K562 (cell line): ENCODE results near the gene CAPN14. TPM values are rescaled to one million over a fixed set of nuclear protein-coding genes. Genes with fewer than 3 reads are reported as not detected.

Experiments used
- ATAC-seq: fragments of 200-7000 bp; cut with Tn5 transposase; 3 replicates; pipeline ENCODE4 v1.9.1; 2020; ENCODE audit warnings: moderate library complexity
- BruUV-seq: library from RNA; stranded (reverse); fragments of 400-500 nt; replicated peaks from 2 replicates; lab custom pipeline; 2021; lab: Mats Ljungman, UMichigan
- CTCF ChIA-PET: fragments of 300-600 bp; formaldehyde crosslinking; extraction: SDS; loops from one replicate; lab custom pipeline; 2021; ENCODE audit warnings: low intra/inter-chr PET ratio; lab: Yijun Ruan, JAX
- POLR2A ChIA-PET: fragments of 300-600, 350-650 bp; sonication (Branson Sonifier 250); formaldehyde crosslinking; extraction: SDS; loops from one replicate; lab custom pipeline; 2021; ENCODE audit warnings: antibody characterized with exemption, inconsistent platforms; lab: Yijun Ruan, JAX
- DNase-seq, 4 experiments: peaks; one replicate each; pipeline versions ENCODE4 v3.0.0 to v3.0.0-alpha.2; 2011 to 2018; ENCODE audit warnings: low spot score in 3 of 4, mixed read lengths in 3 of 4; ENCODE audit errors: extremely low read depth in 1 of 4
- FAIRE-seq: peaks from 2 replicates; lab custom pipeline; 2011; peaks lifted over from hg19 to GRCh38; lab: Jason Lieb, UNC
- H2AFZ ChIP-seq: 2 replicates; pipeline ENCODE4 v1.6.0; 2011; ENCODE audit warnings: low read depth, low read length, control low read depth, inconsistent platforms
- H3K27ac ChIP-seq: fragments of 200-600 bp; 3 replicates; pipeline ENCODE4 v1.8.0; 2011; ENCODE audit warnings: low read depth, mild to moderate bottlenecking, control low read depth, inconsistent platforms, low read length, moderate library complexity, mixed read lengths; ENCODE audit errors: extremely low read depth
- H3K27me3 ChIP-seq, 2 experiments: fragments of 300-600 bp in 1 of 2; 2 replicates in 1 of 2; 3 replicates in 1 of 2; pipeline versions ENCODE4 v1.6.0 to v1.8.0; 2011; ENCODE audit warnings: inconsistent platforms in 2 of 2, low read length in 2 of 2, mild to moderate bottlenecking in 1 of 2, mixed read lengths in 1 of 2, moderate library complexity in 1 of 2; ENCODE audit not compliant: control insufficient read depth in 2 of 2, insufficient read depth in 2 of 2
- H3K36me3 ChIP-seq: fragments of 300-600 bp; 3 replicates; pipeline ENCODE4 v1.8.0; 2011; ENCODE audit warnings: mild to moderate bottlenecking, low read length, inconsistent platforms; ENCODE audit not compliant: control insufficient read depth, insufficient read depth
- H3K4me1 ChIP-seq, 2 experiments: fragments of 200-600 bp in 1 of 2; replicated peaks in 1 of 2; 2 replicates in 1 of 2; 3 replicates in 1 of 2; pipeline versions ENCODE4 v1.5.1 to v1.8.0; 2011; ENCODE audit warnings: inconsistent platforms in 2 of 2, low read length in 2 of 2, mild to moderate bottlenecking in 1 of 2, mixed read lengths in 1 of 2, moderate library complexity in 1 of 2; ENCODE audit not compliant: control insufficient read depth in 2 of 2, insufficient read depth in 2 of 2
- H3K4me2 ChIP-seq: 2 replicates; pipeline ENCODE4 v1.6.1; 2011; ENCODE audit warnings: low read length, control low read depth, inconsistent platforms, mixed read lengths; ENCODE audit not compliant: insufficient read depth
- H3K4me3 ChIP-seq: fragments of 200-600 bp; sonication (generic), shearing (Covaris generic); 2 replicates; pipeline ENCODE4 v1.5.1; 2016; ENCODE audit warnings: control low read depth, inconsistent platforms
- H3K79me2 ChIP-seq: fragments of 200-600 bp; 3 replicates; pipeline ENCODE4 v1.8.0; 2011; ENCODE audit warnings: low read length, inconsistent platforms; ENCODE audit not compliant: control insufficient read depth, insufficient read depth
- H3K9ac ChIP-seq, 2 experiments: 2 replicates each; pipeline versions ENCODE4 v1.6.0 to v1.6.1; 2011; ENCODE audit warnings: low read depth in 2 of 2, low read length in 2 of 2, control low read depth in 1 of 2, inconsistent platforms in 1 of 2, mild to moderate bottlenecking in 1 of 2, mixed read lengths in 1 of 2; ENCODE audit not compliant: insufficient read depth in 1 of 2
- H3K9me1 ChIP-seq: one replicate; pipeline ENCODE4 v1.6.0; 2011; ENCODE audit warnings: inconsistent platforms, mild to moderate bottlenecking, low read length, moderate library complexity; ENCODE audit not compliant: control insufficient read depth, insufficient read depth
- H3K9me3 ChIP-seq: replicated peaks from 2 replicates; pipeline ENCODE4 v1.5.1; 2011; ENCODE audit warnings: low read depth, low read length, inconsistent platforms; ENCODE audit not compliant: control insufficient read depth, insufficient read depth
- H4K20me1 ChIP-seq: replicated peaks from 2 replicates; pipeline ENCODE4 v1.6.1; 2011; ENCODE audit warnings: low read length, inconsistent platforms, mixed read lengths; ENCODE audit not compliant: control insufficient read depth, insufficient read depth
- BRD9 ChIP-seq: fragments of 450-650 bp; IDR thresholded peaks from 2 replicates; pipeline ENCODE4 v1.6.1; 2018; ENCODE audit warnings: low read depth; ENCODE audit not compliant: partially characterized antibody
- CTBP1 ChIP-seq: fragments of 450-650 bp; IDR thresholded peaks from 2 replicates; pipeline ENCODE4 v1.6.1; 2016; ENCODE audit warnings: borderline replicate concordance
- CXXC5 ChIP-seq: fragments of 250-450 bp; sonication (Bioruptor Pico); IDR thresholded peaks from 2 replicates; pipeline ENCODE4 v1.8.0; 2022; ENCODE audit warnings: inconsistent platforms, mild to moderate bottlenecking, moderate library complexity
- E2F4 ChIP-seq: sonication (generic); formaldehyde crosslinking; IDR thresholded peaks from 2 replicates; pipeline ENCODE4 v1.8.0; 2022; ENCODE audit warnings: mild to moderate bottlenecking, low read depth, missing genetic modification reagents
- ESRRB ChIP-seq: fragments of 250-450 bp; sonication (Bioruptor Pico); IDR thresholded peaks from 2 replicates; pipeline ENCODE4 v1.5.0; 2020; ENCODE audit warnings: mild to moderate bottlenecking, moderate library complexity, borderline replicate concordance
- GATA2 ChIP-seq: sonication (generic); formaldehyde crosslinking; IDR thresholded peaks from 2 replicates; pipeline ENCODE4 v1.4.0; 2020; ENCODE audit warnings: mild to moderate bottlenecking, missing genetic modification reagents
- ILK ChIP-seq: fragments of 450-650 bp; IDR thresholded peaks from 2 replicates; pipeline ENCODE4 v1.6.1; 2016; ENCODE audit warnings: missing genetic modification characterization, low read depth, mild to moderate bottlenecking, missing compliant biosample characterization, moderate library complexity, borderline replicate concordance
- ZBTB5 ChIP-seq: fragments of 450-650 bp; IDR thresholded peaks from 2 replicates; pipeline ENCODE4 v1.6.1; 2017; ENCODE audit warnings: antibody characterized with exemption
- ZNF316 ChIP-seq: fragments of 450-650 bp; IDR thresholded peaks from 2 replicates; pipeline ENCODE4 v1.6.1; 2016
- ZNF668 ChIP-seq: fragments of 250-450 bp; sonication (Bioruptor Pico); IDR thresholded peaks from 2 replicates; pipeline ENCODE4 v1.8.0; 2022; ENCODE audit warnings: mild to moderate bottlenecking, inconsistent platforms
- WGBS: fragments of 100-300 bp; shearing (Covaris generic); methylation state at CpG from one replicate; pipeline ENCODE4 v1.1.6; 2016; ENCODE audit warnings: low coverage, mixed read lengths; ENCODE audit not compliant: insufficient coverage; ENCODE audit errors: missing lambda C conversion rate; 5-methylcytosine and 5-hydroxymethylcytosine counted together
- in situ Hi-C: fragments of 300-500 bp; cut with MboI; formaldehyde crosslinking; loops from 4 replicates; pipeline ENCODE4 v1.15.0; 2018; ENCODE audit warnings: inconsistent platforms, mixed read lengths
- intact Hi-C: fragments of 100-400 bp; cut with micrococcal nuclease; formaldehyde crosslinking; loops from 2 replicates; pipeline ENCODE4 v1.14.2; 2022
- polyA plus RNA-seq, 8 experiments: library from polyadenylated mRNA; depleted of rRNA in 4 of 8; stranded (reverse) in 5 of 8; unstranded in 3 of 8; fragments of >200 nt; fragmentation: Nextera tagmentation in 2 of 8; fragmentation: Illumina TruSeq in 1 of 8; extraction: Ambion mirVana in 2 of 8; extraction: Trizol in 1 of 8; gene quantifications; 2 replicates each; pipeline versions ENCODE4 v1.2.1 to v1.2.3, GENCODE V29; 2011 to 2014; ENCODE audit warnings: inconsistent platforms in 1 of 8, missing spikeins in 1 of 8
- total RNA-seq, 7 experiments: library from RNA; depleted of rRNA in 6 of 7; stranded (reverse); fragments of >200 nt in 6 of 7; fragmentation: Illumina TruSeq in 2 of 7; extraction: Trizol in 2 of 7; gene quantifications; 2 replicates each; pipeline versions ENCODE4 v1.2.1 to v1.2.3, GENCODE V29; 2011 to 2021; ENCODE audit warnings: low replicate concordance in 1 of 7
- TF ChIP-seq, protein P1 (sequence below): sonication (generic); formaldehyde crosslinking; IDR thresholded peaks from 2 replicates; pipeline ENCODE4 v1.8.0; 2023; ENCODE audit warnings: missing genetic modification reagents, mild to moderate bottlenecking, borderline replicate concordance

CAPN14 gene
- total and polyA plus RNA-seq, 9 of the 15 experiments (the other 6 are each of a cell fraction or from before 2014, with no cell fraction given), result not detected

- WGBS, result 2% methylated on average over 30 of the region's 74 CpGs
- H3K9ac ChIP-seq, result peak within 1 kb of the TSS in 1 of 2 experiments; percentile 45; a peak in 1 of 4 replicates
- H3K27me3 ChIP-seq, result peaks cover 3 to 32% of the 10 kb centered on the region in 2 experiments; a peak in 2 of 5 replicates
- DNase-seq (peak; percentile 66 to 77 (median 70)), FAIRE-seq (peak; percentile 60), ATAC-seq (peak; percentile 100)
- H3K9me1 ChIP-seq, result no peaks in the 10 kb centered on the region
- intact Hi-C loops, result loop anchor here (10.0 kb wide), 1 partner anchor 101 kb away; no protein-coding TSS in a partner anchor
- no peak within 1 kb of the TSS for H3K27ac ChIP-seq
- H3K4me3 ChIP-seq, result no peak within 1 kb of the TSS; the same call in 1 of the 2 replicates
- H3K79me2 ChIP-seq, result no peaks in the 10 kb centered on the region
- POLR2A ChIA-PET, result no interaction called here
- H2AFZ ChIP-seq, result peak within 1 kb of the TSS; percentile 48; the same call in 1 of the 2 replicates
- in situ Hi-C loops, result no loop called here
- H4K20me1 ChIP-seq, result no peaks in the 10 kb centered on the region
- H3K9me3 ChIP-seq, result no peaks in the 10 kb centered on the region
- peaks cover 0 to 11% of the 10 kb centered on the region in 2 experiments; a peak in 3 of 5 replicates for H3K4me1 ChIP-seq
- H3K36me3 ChIP-seq, result no peaks in the 10 kb centered on the region
- H3K4me2 ChIP-seq, result peak within 1 kb of the TSS; percentile 50
- BruUV-seq, result no TSS peak
- CTCF ChIA-PET, result no interaction called here
- no peak for TF ChIP-seq E2F4
- TF ChIP-seq CTBP1, result peak; percentile 59; the same call in 1 of the 2 replicates
- TF ChIP-seq ILK (tag), result no peak
- no peak for TF ChIP-seq BRD9
- 0 out of 2 replicates have a peak, but pooled peaks have one; percentile 26 for TF ChIP-seq CXXC5 (CRISPR knock-in tag)
- TF ChIP-seq ZNF668, result no peak
- TF ChIP-seq, protein P1, sequence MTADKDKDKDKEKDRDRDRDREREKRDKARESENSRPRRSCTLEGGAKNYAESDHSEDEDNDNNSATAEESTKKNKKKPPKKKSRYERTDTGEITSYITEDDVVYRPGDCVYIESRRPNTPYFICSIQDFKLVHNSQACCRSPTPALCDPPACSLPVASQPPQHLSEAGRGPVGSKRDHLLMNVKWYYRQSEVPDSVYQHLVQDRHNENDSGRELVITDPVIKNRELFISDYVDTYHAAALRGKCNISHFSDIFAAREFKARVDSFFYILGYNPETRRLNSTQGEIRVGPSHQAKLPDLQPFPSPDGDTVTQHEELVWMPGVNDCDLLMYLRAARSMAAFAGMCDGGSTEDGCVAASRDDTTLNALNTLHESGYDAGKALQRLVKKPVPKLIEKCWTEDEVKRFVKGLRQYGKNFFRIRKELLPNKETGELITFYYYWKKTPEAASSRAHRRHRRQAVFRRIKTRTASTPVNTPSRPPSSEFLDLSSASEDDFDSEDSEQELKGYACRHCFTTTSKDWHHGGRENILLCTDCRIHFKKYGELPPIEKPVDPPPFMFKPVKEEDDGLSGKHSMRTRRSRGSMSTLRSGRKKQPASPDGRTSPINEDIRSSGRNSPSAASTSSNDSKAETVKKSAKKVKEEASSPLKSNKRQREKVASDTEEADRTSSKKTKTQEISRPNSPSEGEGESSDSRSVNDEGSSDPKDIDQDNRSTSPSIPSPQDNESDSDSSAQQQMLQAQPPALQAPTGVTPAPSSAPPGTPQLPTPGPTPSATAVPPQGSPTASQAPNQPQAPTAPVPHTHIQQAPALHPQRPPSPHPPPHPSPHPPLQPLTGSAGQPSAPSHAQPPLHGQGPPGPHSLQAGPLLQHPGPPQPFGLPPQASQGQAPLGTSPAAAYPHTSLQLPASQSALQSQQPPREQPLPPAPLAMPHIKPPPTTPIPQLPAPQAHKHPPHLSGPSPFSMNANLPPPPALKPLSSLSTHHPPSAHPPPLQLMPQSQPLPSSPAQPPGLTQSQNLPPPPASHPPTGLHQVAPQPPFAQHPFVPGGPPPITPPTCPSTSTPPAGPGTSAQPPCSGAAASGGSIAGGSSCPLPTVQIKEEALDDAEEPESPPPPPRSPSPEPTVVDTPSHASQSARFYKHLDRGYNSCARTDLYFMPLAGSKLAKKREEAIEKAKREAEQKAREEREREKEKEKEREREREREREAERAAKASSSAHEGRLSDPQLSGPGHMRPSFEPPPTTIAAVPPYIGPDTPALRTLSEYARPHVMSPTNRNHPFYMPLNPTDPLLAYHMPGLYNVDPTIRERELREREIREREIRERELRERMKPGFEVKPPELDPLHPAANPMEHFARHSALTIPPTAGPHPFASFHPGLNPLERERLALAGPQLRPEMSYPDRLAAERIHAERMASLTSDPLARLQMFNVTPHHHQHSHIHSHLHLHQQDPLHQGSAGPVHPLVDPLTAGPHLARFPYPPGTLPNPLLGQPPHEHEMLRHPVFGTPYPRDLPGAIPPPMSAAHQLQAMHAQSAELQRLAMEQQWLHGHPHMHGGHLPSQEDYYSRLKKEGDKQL (CRISPR knock-in tag), result no peak
- TF ChIP-seq ESRRB, result no peak
- TF ChIP-seq ZNF316, result no peak
- TF ChIP-seq ZBTB5, result no peak
- TF ChIP-seq GATA2 (CRISPR knock-in tag), result no peak
These were observed 16.7 kb upstream of the CAPN14 start, which contains the start of gene EHD3 for GRCh38 chr2:31233741-31234682. EHD3 (plus strand) TSS chr2:31234152; CDS start chr2:31234622, 470 bp downstream.
